ES-I3 (cell line): Measurements from ENCODE around the gene PKD2L2.
"Not testable (repeated sequence)": the region's sequence is repeated elsewhere in the genome, so short reads cannot be mapped to it uniquely, and the experiment has no call there.

Experiments
- H3K36me3 ChIP-seq: 2 replicates; pipeline ENCODE4 v1.6.1; 2013; ENCODE audit warnings: mild to moderate bottlenecking, low read length, control low read depth, moderate library complexity; ENCODE audit not compliant: insufficient read depth
- H3K4me1 ChIP-seq: 2 replicates; pipeline ENCODE4 v1.6.1; 2013; ENCODE audit warnings: mild to moderate bottlenecking, control low read depth, low read length; ENCODE audit not compliant: insufficient read depth
- H3K9ac ChIP-seq: 2 replicates; pipeline ENCODE4 v1.6.1; 2013; ENCODE audit warnings: low read depth, mild to moderate bottlenecking, low read length, moderate library complexity
- H3K9me3 ChIP-seq: 2 replicates; pipeline ENCODE4 v1.6.1; 2013; ENCODE audit warnings: mild to moderate bottlenecking, low read length, moderate library complexity; ENCODE audit not compliant: control insufficient read depth, insufficient read depth

The PKD2L2 gene

GRCh38 chr5:137954131-137954879, 65.0 kb downstream of the PKD2L2 start:
- Histone ChIP-seq H3K36me3 (peaks cover 20% of the 10 kb centered on the region), H3K9me3 (no peaks in the 10 kb centered on the region), H3K4me1 (no peaks in the 10 kb centered on the region), H3K9ac (no peak overlapping the region)

- Histone ChIP-seq H3K36me3 (peaks cover 7% of the 10 kb centered on the region), H3K9me3 (no peaks in the 10 kb centered on the region), H3K4me1 (no peaks in the 10 kb centered on the region), H3K9ac (no peak overlapping the region)
Observed at GRCh38 chr5:137957948-137958347, 68.7 kb downstream of the PKD2L2 start.

- no peaks in the 10 kb centered on the region; the same call in none of the 2 replicates for H3K36me3 ChIP-seq
Observed at GRCh38 chr5:137959488-137959887, 70.2 kb downstream of the PKD2L2 start.

GRCh38 chr5:137960141-137960540, 70.9 kb downstream of the PKD2L2 start:
- Histone ChIP-seq H3K9me3 (no peaks in the 10 kb centered on the region), H3K4me1 (no peaks in the 10 kb centered on the region), H3K9ac (no peak overlapping the region), H3K36me3 (no peaks in the 10 kb centered on the region; the same call in none of the 2 replicates)

More at GRCh38 chr5:137959488-137959887, 70.2 kb downstream of the PKD2L2 start:
- Histone ChIP-seq H3K9ac (no peak overlapping the region), H3K9me3 (no peaks in the 10 kb centered on the region), H3K4me1 (no peaks in the 10 kb centered on the region)

DNA sequence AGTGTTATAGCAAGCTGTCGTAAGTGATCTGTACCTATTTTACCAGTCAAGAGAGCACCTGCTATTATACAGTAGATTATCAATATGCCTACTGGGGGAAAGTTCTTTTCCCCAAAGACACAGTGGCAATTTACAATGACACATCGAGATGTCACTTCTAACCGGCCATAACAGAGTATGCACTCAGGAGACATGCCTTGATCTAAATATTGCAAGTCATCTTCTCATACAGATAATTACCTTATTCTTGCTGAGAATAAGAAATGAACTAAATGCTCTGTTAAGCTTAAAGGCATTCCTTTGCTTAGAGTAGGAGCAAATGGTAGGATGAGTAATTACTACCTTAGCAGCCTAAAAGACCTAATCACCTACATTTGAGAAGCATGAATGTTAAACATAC, 71.6 kb downstream of the PKD2L2 start:
- H3K36me3 ChIP-seq: no peaks in the 10 kb centered on the region; the same call in none of the 2 replicates
- no peak overlapping the region for H3K9ac ChIP-seq

DNA sequence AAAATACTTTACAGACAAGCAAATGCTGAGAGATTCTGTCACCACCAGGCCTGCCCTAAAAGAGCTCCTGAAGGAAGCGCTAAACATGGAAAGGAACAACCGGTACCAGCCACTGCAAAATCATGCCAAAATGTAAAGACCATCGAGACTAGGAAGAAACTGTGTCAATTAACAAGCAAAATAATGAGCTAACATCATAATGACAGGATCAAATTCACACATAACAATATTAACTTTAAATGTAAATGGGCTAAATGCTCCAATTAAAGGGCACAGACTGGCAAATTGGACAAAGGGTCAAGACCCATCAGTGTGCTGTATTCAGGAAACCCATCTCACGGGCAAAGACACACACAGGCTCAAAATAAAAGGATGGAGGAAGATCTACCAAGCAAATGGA, 81.1 kb downstream of the PKD2L2 start:
- not testable (repeated sequence) for H3K9ac ChIP-seq, H3K9me3 ChIP-seq

More for the DNA sequence above, 71.6 kb downstream of the PKD2L2 start:
- H3K9me3 ChIP-seq: no peaks in the 10 kb centered on the region
- no peaks in the 10 kb centered on the region for H3K4me1 ChIP-seq

DNA sequence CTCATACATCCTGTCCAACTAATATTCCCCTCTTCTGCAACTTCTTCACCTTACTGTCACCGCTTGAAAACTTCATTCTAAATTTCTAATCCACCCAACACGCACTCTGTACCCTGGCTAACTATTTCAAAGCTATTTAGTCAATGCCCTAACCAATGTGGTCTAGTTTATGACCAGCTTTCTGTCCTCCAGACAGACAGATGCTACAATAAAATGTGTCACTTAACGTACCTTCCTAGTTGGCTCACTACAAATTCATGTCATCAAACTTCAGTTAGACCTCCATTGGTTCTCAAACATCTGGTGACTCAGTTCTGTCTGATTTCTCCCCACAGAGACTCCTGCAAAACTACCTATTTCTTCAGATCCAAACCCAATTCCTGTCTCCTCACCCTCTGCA, 86.0 kb downstream of the PKD2L2 start:
- no peaks in the 10 kb centered on the region; the same call in 1 of the 2 replicates for H3K9me3 ChIP-seq
- H3K36me3 ChIP-seq: peaks cover 7% of the 10 kb centered on the region; the same call in 1 of the 2 replicates
- no peak overlapping the region for H3K9ac ChIP-seq
- no peaks in the 10 kb centered on the region for H3K4me1 ChIP-seq

More for the DNA sequence above, 81.1 kb downstream of the PKD2L2 start:
- H3K4me1 ChIP-seq, H3K36me3 ChIP-seq: not testable (repeated sequence)

GRCh38 chr5:137989419-137989818, 100.2 kb downstream of the PKD2L2 start:
- no peak overlapping the region for H3K9ac ChIP-seq
- H3K9me3 ChIP-seq: no peaks in the 10 kb centered on the region
- H3K36me3 ChIP-seq: peaks cover 6% of the 10 kb centered on the region; the same call in 1 of the 2 replicates
- no peaks in the 10 kb centered on the region for H3K4me1 ChIP-seq
